ENCODE measurements around the gene ANGPTL2. TPM values are rescaled to one million over a fixed set of nuclear protein-coding genes. Genes with fewer than 3 reads are reported as not detected.

ANGPTL2 gene
- total and polyA plus RNA-seq, 4 experiments from 2014 or later: not detected

Other genes with a start within 250 kb of the ANGPTL2 start
- gene RALGPS1, start 207.9 kb downstream of the ANGPTL2 start, total RNA-seq: 10 to 100 TPM in 1 of 2 experiments, 1 to 10 TPM in 1; 9.8 to 10.3 TPM
- gene RALGPS1, start 207.9 kb downstream of the ANGPTL2 start, polyA plus RNA-seq: 1 to 10 TPM in 1 of 2 donors, under 1 TPM in 1; 0.84 to 1.9 TPM
- gene GARNL3, start 142.1 kb upstream of the ANGPTL2 start, total RNA-seq: 1 to 10 TPM; 5.9 to 6.6 TPM
- gene GARNL3, start 142.1 kb upstream of the ANGPTL2 start, polyA plus RNA-seq: under 1 TPM in 1 of 2 donors, not detected in 1; 0.41 TPM